Activated CD4-positive, alpha-beta T cell treated with anti-CD3 and anti-CD28 coated beads for 24 hours (primary cell): ENCODE results near the gene ACAN.

Experiments
- DNase-seq, 2 donors: peaks; one replicate each; pipeline ENCODE4 v3.0.0-alpha.2; 2020; ENCODE audit warnings: low read depth in 2 of 2

Gene ACAN

GRCh38 chr15:88920892-88921435, 117.7 kb downstream of the ACAN start:
- DNase-seq: peak in 1 of 2 donors; percentile 31
